ENCODE measurements around the gene ZCCHC24. TPM values are rescaled to one million over a fixed set of nuclear protein-coding genes. Genes with fewer than 3 reads are reported as not detected.

The ZCCHC24 gene
- total and polyA plus RNA-seq, 8 donors, result 3.5 to 13.2 (median 7.3) TPM

- DNase-seq (peak in 3 of 6 donors; percentile 10 to 61 (median 48)), FAIRE-seq (no peak), ATAC-seq (no peak)
- H3K36me3 ChIP-seq, result no peaks in the 10 kb centered on the region
- no peaks in the 10 kb centered on the region for H3K4me1 ChIP-seq
- no peaks in the 10 kb centered on the region for H3K27me3 ChIP-seq
- TF ChIP-seq CTCF (IDR thresholded peaks at IDR 0.05), result no peak
- H3K27ac ChIP-seq, result no peak overlapping the region
- intact Hi-C loops (cut with DNase I), result loop anchor here in 2 of 3 donors (5.0 kb wide), 2 partner anchors 92 to 112 kb away; no protein-coding TSS in a partner anchor
- WGBS, 2 donors, result 69 to 75% methylated on average over 6 of the region's 6 CpGs
- no peaks in the 10 kb centered on the region for H3K9me3 ChIP-seq
- H3K4me3 ChIP-seq, result no peak overlapping the region
Observed at GRCh38 chr10:79375321-79376077, 69.9 kb downstream of the ZCCHC24 start.

GRCh38 chr10:79374312-79375191 is 70.9 kb downstream of the ZCCHC24 start:
- peak; percentile 91 to 98 (median 96) for TF ChIP-seq CTCF (IDR thresholded peaks at IDR 0.05)
- no peak overlapping the region for H3K4me3 ChIP-seq
- H3K4me1 ChIP-seq, result no peaks in the 10 kb centered on the region
- intact Hi-C loops (cut with DNase I), result loop anchor here in 2 of 3 donors (5.0 kb wide), 3 partner anchors 93 to 113 kb away; no protein-coding TSS in a partner anchor
- H3K27ac ChIP-seq, result no peak overlapping the region
- no peaks in the 10 kb centered on the region for H3K27me3 ChIP-seq
- DNase-seq, result peak; percentile 61 to 97 (median 85)
- no peak for FAIRE-seq
- peak; percentile 79 to 95 (median 90) for ATAC-seq
- WGBS, 2 donors, result 2 to 4% methylated on average over 7 of the region's 7 CpGs
- no peaks in the 10 kb centered on the region for H3K36me3 ChIP-seq
- no peaks in the 10 kb centered on the region for H3K9me3 ChIP-seq

- no peak overlapping the region for H3K27ac ChIP-seq
- DNase-seq, result peak in 1 of 6 donors; percentile 6
- no peak for FAIRE-seq
- H3K36me3 ChIP-seq, result no peaks in the 10 kb centered on the region
- no peak for TF ChIP-seq CTCF (IDR thresholded peaks at IDR 0.05)
- H3K4me3 ChIP-seq, result no peak overlapping the region
- no peaks in the 10 kb centered on the region for H3K4me1 ChIP-seq
- intact Hi-C loops (cut with DNase I), result loop anchor here in 1 of 3 donors (5.0 kb wide), 1 partner anchor 109 kb away; no protein-coding TSS in a partner anchor
- no peaks in the 10 kb centered on the region for H3K9me3 ChIP-seq
- H3K27me3 ChIP-seq, result no peaks in the 10 kb centered on the region
- ATAC-seq, result no peak
- 72 to 81% methylated on average over 4 of the region's 4 CpGs for WGBS, 2 donors
Observed at GRCh38 chr10:79372871-79373270, 72.6 kb downstream of the ZCCHC24 start.

- DNase-seq, result no peak
- Histone ChIP-seq H3K27me3 (no peaks in the 10 kb centered on the region), H3K36me3 (no peaks in the 10 kb centered on the region), H3K4me3 (no peak overlapping the region), H3K4me1 (no peaks in the 10 kb centered on the region), H3K9me3 (no peaks in the 10 kb centered on the region), H3K27ac (no peak overlapping the region)
- 80 to 81% methylated on average over 6 of the region's 6 CpGs for WGBS, 2 donors
- FAIRE-seq, result no peak
- intact Hi-C loops (cut with DNase I), result no loop called here
- TF ChIP-seq CTCF (IDR thresholded peaks at IDR 0.05), result no peak
- no peak for ATAC-seq
Observed at GRCh38 chr10:79367426-79368189, 77.8 kb downstream of the ZCCHC24 start.

Data from pancreas (tissue), 10 donors.